Inferior parietal cortex (tissue), 1 donor: Measurements from ENCODE around the gene CDC42EP5.

ENCODE experiments used
- DNase-seq: peaks from one replicate; pipeline ENCODE4 v3.0.0-alpha.2; 2016; ENCODE audit errors: extremely low spot score

CDC42EP5 gene

DNA sequence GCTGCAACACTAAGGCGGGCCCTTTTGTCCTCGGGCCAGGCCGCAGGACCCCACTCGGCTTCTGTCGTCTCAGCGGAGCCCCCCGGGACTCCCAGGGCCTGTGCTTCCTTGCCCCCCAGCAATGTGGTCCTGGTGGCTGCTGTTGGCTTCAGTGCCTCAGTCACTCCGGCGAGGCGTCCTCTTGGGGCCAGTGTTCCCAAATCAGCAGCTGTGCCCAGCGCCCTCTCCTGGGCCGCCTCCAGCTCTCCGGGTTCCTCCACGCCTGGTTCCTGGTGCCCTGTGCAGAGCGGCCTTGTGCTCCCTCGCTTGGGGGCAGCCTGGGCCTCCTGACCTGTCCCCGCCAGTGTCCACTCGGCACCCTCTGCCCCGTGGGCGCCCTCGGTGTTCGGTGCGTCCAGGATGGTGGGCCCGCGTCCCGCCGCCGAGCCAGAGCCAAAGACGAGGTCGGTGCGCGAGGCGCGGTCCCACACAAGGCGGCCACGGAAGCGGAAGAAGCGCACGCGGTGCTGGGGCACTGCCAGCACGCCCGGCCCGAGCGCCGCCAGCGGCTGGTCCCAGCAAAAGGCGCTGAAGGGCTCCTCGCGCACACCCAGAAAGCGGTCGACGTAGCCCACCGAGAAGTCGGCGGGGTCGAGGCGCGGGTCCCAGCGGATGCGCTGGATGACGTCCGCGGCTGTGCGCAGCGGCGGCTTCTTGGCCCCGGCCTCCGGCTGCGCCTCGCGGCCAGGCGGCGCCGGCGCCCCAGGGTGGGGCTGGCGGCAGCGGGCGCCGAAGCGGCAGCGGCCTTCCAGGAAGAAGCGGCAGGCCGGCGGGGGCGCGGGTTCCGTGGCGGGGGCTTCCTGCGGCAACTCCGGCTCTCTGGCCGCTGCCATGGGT, 10.2 kb downstream of the CDC42EP5 start:
- peak; percentile 38 for DNase-seq

DNA sequence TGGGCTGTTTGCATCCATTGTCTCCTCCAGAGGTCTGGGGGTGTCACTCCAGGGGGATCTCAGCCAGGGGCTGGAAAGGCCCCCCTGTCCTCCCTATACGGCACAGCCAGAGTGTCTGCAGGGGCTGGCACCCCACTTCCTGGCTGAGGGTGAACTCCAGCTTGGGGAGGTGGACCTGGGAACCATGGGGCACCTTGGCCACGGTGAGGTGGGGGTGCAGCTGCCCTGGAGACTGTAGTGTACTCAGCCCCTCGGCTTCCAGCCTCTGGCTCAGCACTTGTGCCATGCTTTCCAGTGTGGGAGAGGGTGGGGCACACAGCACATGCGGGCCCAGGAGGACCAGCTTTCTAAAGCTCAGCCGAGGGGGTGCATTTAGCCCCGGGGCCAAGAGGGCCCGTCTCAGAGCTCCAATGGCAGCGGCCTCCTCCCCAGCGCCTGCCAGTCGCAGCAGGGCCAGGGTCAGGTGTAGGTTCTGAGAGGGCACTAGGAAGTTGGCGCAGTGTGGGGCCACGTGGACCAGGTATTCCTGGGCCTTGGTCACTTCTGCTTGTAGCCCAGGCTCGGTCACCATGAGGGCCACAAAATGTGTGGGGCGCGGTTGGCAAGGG, 10.9 kb downstream of the CDC42EP5 start:
- no peak for DNase-seq

DNA sequence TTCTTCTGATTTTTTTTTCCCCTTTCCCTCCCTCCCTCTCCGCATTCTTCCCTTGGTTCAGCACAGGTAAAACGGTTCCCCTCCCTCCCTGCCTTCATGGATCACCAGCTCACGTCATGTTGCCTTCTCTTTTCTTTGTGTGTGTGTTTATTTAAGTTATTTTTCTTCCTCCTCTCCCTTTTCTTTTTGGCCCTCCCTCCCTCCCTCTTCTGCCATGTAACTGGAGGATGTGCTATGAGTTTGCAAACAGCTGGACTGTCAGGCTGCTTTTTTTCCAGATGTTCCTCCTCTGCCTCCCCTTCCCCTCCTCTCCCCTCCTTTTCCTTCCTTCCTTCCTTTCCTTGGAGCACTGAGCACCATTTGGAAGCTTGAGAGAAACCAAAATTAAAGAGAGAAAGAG, 11.5 kb downstream of the CDC42EP5 start:
- no peak for DNase-seq

DNA sequence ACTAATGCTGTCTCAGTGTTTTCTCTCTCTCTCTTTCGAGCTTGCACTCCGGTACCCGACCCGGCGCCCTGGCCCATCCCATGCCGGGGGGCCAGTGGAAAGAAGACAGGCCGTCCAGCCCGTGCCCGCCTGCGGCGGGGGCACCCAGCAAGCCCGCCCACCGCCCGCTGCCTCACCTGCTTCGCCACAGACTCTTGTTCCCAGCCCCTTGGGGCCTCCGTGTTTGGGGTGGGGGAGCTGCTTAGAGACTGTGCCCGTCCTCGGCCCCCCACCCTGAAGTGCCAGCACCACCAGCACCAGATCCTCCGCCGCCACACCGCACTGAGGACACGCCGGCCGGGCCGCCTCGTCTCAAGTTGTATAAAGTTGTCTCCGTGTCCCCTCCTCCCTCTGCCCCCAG, 11.9 kb downstream of the CDC42EP5 start:
- no peak for DNase-seq

DNA sequence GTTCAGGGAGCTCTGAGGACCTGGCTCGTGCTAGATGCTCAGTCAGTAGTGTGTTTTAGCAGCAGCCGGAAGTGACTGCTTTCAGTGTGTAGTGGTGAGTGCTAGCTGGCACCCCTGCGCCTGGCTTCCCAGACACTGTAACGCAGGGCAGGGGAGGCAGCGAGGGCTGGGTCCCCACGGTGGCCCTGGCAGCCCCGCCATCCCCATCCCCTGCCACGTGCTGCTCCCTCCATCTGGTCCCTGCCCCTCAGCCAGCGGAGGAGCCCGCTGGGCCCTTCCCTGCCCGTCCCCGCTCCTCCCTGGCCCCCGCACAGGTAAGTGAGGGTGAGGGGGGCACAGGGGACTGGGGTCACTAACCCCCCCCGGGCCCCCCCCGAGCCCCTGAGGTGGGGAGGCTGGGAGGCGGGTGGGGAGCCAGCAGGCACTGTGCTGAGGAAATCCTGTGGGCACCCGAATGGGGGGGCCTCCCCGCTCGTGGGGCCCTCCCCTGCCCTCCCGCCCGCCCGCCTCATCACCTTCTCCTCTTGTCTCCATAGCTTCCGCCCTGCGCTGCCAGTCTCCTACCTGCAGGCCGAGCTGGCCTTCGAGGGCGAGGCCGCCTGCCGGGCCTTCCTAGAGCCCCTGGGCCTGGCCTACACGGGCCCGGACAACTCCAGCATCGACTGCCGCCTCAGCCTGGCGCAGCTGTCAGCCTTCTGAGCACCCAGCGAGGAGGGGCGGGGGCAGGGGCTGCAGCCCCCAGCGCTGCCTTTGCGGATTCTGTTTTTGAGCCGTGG, 12.7 kb downstream of the CDC42EP5 start:
- DNase-seq = no peak

DNA sequence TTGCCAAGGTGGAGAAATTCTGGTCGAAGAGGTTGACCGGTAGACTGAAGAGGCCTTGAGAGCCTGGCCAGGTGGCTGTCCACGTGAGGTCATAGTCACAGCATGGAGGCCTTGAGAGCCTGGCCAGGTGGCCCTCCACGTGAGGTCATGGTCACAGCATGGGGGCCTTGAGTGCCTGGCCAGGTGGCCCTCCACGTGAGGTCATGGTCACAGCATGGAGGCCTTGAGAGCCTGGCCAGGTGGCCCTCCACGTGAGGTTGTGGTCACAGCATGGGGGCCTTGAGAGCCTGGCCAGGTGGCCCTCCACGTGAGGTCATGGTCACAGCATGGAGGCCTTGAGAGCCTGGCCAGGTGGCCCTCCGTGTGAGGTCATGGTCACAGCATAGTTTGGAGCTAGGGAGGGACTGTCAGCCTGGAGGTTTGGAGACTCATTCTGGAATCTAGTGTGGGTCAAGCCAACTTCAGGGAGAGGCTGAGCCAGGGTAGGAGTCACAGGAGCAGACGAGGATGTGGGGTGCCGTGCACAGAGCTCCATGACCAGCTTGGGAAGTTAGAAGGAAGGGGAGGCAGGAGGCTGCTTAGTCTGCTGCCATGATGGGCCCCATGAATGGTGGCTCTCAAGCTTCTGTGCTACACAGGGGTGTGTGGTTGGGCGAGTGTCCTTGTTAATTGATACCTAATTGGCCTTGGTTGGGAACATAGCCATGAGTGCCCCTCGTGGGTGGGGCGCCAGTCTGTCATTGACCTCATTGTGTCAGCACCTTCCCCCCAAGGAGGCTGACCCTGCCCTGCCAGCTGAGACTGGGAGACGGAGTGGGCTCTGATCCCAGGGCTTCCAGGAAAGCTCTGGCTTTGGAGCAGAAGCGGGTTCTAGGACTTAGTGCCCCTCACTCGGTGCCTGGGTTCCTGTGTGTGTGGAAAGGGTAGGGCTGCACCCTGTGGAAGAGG, 13.5 kb downstream of the CDC42EP5 start:
- DNase-seq = no peak

DNA sequence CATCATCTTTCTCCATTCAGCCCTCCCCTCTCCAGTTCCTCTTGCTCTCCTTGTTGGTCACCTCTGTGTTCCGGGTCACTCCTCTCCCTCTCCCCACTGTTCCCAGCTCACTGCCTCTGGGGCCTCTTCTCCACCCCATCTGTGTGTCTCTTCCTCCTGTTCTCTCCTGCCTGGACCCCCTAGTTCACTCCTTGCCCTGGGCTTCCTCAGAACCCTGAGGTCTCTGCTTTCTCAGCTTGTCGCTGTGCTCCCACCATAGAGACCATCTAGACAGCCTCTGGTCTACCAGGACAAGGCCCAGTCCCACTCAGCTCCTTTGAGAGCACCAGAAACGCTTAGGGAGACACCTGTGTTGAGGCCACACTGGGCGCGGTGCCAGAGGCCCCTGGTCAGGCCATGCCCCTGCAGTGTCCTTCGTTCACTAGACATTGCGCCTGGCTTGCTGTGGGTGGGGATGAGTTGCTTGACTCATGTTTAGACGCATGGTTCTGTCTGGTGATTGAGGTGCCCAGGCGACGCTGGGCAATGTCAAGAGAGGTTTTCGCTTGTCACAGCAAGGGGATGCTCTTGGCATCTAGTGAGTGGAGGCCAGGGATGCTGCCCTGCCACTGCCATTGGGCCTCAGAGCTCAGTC, 14.3 kb downstream of the CDC42EP5 start:
- DNase-seq = no peak

DNA sequence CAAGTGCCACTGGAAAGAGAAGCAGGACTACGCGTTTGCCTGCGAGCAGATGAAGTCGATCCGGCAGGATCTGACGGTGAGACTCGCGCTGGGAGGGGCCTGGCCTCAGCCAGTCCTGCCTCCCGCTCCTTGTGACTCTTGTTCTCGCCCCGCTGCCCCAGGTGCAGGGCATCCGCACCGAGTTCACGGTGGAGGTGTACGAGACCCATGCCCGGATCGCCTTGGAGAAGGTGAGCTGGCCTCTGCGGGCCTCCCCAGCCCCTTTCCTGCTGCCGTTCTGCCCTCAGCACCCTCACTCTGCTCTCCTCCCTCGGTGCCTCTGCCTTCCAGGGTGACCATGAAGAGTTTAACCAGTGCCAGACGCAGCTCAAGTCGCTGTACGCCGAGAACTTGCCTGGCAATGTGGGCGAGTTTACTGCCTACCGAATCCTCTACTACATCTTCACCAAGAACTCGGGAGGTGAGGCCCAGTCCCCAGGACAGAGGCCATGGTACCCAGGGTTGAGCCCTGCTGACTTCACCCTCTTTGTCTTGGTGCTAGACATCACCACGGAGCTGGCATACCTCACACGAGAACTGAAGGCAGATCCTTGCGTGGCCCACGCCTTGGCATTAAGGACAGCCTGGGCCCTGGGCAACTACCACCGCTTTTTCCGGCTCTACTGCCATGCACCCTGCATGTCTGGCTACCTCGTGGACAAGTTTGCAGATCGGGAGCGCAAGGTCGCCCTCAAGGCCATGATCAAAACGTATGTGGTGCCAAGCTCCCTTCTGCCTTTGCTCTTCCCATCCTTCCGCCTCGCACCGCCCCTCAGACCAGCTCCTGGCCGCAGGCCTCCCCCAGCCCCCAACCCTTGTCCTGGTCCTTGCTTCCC, 15.1 kb downstream of the CDC42EP5 start:
- no peak for DNase-seq

DNA sequence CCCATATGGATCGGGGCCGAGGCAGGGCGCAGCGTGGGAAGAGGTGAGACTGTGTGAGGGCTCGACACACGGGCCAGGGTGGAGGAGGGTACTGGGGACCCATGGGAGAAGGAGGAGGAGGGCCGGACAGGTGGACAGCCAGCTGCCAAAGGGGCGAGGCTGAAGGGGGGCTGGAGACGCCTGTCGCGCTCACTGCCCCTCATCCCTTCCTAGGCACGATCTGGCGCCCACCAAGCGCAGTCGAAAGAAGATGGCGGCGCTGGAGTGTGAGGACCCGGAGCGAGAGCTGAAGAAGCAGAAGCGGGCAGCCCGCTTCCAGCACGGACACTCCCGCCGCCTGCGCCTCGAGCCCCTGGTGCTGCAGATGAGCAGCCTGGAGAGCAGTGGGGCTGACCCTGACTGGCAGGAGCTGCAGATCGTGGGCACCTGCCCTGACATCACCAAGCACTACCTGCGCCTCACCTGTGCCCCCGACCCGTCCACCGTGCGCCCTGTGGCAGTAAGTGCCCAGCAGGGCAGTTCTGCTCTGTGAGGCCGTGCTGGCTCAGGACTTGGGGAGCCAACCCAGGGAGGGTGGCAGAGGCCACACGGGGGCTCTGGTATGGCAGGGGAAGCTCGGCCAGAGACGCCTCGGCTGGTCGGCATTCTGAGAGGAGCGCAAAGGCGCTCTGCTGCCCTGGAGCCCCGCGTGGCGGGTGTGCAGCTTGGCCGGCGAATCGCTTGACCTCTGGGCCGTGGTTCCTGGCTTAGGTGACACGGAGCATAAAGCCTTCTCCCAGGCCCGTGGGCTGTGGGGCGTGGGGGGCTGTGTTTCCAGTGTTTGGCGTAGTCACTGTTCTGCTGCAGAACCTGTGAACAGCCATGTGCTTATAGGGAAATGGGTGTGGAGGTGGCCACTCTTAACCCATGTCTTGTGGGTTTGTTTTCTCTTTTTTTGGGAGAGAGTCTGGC, 16.4 kb downstream of the CDC42EP5 start:
- no peak for DNase-seq

DNA sequence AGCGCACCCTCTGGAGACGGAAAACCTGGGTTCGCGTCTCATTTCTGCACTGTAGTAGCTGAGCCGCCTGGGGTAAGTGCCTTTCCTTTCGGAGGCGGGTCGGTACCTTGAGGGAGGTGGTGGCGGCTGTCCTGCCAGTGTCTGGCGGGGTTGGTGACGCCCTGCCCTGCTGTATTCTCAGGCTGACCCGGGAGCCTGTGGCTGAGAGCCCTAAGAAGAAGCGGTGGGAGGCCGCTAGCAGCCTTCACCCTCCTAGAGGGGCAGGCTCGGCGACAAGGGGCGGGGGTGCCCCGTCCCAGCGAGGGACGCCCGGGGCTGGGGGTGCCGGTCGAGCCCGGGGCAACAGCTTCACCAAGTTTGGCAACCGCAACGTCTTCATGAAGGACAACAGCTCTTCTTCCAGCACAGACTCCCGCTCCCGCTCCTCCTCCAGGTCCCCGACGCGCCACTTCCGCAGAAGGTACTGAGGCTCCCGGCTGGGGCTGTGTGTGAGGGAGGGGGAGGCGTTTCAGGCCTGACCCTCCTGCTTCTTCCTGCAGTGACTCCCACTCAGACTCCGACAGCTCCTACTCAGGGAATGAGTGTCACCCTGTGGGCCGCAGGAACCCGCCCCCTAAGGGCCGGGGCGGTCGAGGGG, 17.2 kb downstream of the CDC42EP5 start:
- no peak for DNase-seq

DNA sequence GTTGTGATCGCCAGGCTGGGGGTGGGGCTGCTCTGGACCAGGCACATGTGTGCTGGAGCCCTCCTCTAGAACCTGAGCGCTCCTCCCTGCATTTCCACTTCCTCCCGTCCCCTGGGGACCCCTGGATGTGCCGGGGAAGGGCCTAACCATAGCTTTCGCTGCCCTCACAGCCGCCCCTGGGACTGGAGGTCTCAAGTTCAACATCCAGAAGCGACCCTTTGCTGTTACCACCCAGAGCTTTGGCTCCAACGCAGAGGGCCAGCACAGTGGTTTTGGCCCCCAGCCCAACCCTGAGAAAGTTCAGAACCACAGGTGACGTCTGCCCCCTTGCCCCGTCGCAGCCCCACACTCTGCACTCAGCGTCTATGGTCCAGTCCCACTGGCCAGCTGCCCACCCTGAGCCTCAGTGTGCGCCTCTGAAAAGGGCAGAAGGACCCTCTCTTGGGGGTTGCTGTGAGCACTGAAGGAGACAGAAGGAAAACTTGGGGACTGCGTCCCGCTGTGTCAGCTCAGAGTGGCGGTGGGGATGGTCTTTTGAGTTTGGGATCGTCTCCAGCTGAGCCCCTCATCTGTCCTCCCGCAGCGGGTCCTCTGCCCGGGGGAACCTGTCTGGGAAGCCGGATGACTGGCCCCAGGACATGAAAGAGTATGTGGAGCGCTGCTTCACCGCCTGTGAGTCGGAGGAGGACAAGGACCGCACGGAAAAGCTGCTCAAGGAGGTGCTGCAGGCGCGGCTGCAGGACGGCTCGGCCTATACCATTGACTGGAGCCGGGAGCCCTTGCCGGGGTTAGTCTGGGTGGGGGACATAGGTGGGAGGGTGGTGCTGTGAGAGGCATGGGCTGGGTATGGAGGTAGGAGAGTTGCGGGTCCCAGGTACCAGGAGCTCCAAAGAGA, 18.1 kb downstream of the CDC42EP5 start:
- DNase-seq = no peak

DNA sequence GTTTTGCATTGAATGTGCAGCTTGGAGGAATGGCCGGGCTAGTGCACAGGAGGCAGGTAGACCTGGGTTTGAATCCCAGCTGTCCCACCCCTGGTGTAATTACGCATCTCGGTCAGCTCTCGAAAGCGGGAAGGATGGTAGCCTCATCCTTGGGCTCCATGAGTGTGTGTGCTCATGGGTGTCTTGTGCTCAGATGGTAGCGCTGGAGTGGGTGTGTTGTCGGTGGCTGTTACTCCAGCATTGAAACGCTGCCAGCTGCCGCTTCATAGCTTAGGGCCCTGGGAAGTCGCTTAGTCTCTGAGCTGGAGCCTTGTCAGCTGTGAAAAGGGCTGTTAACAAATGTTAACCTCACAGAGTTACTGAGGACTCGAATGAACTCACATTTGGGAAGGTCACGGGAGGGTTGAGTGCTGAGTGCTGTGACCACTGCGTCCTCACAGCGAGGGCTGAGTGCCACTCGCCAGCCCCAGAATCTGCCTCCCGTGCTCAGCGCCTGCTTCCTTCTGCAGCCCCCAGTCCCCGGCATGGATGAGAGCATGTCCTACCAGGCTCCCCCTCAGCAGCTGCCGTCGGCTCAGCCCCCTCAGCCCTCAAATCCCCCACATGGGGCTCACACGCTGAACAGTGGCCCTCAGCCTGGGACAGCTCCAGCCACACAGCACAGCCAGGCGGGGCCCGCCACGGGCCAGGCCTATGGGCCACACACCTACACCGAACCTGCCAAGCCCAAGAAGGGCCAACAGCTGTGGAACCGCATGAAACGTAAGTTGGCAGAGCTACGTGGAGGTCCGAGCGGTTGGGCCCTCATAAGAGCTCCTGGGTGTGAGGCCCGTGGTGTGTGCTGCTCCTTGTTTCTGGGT, 18.9 kb downstream of the CDC42EP5 start:
- no peak for DNase-seq

DNA sequence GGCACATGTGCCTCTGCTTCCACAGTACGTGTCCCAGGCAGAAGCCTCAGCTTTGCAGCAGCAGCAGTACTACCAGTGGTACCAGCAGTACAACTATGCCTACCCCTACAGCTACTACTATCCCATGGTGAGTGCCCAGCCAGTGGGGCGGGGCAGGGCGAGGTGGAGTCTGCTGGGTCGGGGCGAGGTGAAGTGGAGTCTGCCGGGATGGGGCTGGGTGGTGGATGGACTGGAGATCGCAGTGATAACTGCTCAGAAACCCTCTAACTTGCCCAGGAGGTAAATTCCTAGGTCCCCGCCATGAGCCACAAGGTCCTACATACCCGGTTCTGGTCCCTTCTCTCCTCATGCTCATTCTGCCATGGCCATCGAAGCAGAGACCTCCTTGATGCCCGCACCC, 20.5 kb downstream of the CDC42EP5 start:
- DNase-seq = no peak

DNA sequence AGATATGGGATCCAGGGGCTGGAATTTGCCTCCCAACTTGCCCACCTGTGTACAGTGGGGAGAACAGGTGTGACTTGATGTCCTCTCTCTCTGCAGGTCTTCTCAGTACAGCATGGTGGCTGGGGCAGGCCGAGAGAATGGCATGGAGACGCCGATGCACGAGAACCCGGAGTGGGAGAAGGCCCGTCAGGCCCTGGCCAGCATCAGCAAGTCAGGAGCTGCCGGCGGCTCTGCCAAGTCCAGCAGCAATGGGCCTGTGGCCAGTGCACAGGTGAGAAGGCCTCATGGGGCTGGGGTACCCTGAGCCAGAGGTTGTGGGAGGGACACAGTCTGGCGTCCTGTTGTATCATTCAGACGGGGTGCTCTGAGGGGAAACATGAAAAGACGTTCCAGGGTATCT, 21.1 kb downstream of the CDC42EP5 start:
- DNase-seq = no peak

DNA sequence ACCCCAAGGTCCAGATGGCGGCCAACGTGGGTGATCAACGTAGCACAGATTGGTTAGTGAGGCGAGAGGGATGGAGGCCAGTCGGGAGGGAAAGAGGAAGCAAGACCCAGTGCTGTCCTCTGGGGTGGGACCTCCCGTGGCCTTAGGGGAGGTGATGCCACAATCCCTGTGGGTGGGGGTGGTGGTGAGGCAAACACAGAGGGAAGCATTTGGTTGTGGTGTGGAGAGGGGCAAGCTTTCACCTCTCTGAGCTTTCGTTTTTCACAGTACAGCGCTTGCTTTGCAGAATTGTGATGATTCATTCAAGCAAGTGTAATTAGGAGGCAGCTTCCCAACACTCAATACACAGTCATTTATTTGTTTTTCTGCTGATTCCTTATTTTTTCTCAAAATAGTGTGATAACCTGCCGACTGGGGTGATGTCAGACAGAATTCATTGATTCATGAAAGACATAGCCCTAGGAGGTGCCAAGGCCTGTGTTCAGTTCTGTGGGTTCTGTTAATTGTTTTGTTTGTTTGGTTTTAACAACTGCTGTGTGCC, 21.7 kb downstream of the CDC42EP5 start:
- no peak for DNase-seq

DNA sequence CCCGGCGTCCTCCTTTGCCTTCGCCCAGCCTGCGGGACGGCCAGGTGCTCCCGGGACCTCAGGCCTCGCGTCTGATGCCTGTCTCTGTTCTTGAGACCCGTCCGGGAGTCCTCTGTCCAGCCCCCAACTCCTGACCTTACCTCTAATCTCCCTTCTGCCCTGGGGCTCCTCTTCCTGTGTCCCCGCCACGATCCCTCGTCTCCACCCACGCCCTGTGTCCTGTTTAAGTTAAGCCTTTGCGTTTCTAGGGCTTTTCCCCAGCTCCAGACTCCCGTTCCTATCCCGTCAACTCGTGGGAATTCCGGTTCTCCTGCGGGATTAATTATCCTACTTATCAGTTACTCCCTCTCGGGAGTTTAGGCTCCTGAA, 23.4 kb downstream of the CDC42EP5 start:
- no peak for DNase-seq
